NCI-H1417 treated with DMSO at 0.1 percent for 48 hours (cell line): ENCODE results near the gene MAP4K5.
"Not testable (repeated sequence)": the region's sequence is repeated elsewhere in the genome, so short reads cannot be mapped to it uniquely, and the experiment has no call there.

ENCODE experiments used
- DNase-seq: peaks from one replicate; lab custom pipeline; 2025; lab: John Stamatoyannopoulos, UW

The MAP4K5 gene

DNA sequence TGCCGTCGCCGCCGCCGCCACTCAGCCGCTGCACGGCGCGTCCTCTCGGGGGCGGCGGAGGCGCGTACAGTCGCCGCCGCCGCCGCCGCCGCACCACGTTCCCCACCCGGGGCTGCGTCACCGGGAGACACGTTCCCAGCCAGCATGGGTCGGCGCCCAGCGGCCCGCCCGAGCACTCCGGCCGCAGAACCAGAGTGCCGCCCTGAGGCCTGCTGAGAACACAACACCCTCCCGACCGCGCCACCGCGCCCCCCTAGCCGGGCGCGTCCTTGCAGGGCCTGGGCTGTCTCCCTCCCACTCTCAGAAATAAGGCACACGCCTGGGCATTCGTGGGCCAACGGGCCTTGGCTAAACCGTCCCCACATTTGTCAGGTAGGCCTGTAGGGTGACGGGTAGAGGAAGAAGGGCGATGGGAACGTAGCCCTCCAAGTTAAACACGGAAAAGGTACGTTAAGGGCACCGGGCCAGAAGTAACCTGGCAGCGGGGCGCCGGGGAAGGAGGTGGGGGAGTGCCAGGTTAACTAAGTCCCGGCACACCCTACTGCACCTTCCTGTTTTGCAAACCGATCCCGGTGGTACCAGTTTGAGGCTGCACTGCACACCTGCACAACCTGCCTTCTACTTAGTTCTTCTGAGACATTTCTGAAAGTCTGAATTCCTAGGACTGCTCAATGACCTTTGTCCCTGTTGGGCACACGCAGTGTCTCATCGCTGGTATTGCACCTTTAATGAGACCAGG is at the start of gene MAP4K5:
Gene MAP4K5, minus strand, starts transcription at position 68 of the 739 bp plus-strand sequence. CDS start 520 bp downstream, outside the sequence.
- DNase-seq: peak; percentile 71

DNA sequence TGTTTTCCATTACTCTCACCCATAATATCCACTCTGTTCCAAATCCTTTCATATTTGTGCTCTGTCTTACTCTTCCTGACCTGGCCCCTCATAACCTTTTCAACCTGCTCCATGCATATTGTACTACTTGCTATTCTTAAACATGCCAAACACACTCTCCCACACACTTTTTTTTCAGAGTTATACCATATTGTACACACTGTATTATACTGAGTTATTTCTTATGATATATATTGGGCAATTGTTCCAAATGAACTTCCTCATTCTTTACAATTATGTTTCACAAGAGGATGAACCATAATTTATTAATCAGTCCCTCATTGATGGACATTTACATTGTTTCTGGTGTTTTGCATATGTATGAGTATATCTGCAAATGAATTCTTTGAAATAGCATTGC is 46.1 kb upstream of the MAP4K5 start:
- DNase-seq: no peak

DNA sequence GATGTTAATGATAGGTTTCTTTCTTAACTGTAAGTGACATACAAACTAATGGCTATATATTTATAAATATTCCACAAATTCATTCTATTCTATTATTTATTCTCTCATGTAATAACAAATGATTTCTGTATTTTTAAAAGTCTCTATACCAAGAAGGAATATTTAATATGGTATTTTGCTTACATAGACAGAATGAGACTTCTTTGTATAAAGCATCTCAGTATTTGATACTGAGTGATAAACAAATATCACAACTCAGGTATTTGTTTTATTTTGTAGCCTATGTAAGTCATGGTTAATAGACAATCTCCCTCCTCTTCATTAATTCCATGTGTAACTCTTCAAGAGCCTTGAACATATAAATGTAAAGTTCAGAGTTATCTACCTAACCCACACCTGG is 45.6 kb upstream of the MAP4K5 start:
- DNase-seq: no peak

DNA sequence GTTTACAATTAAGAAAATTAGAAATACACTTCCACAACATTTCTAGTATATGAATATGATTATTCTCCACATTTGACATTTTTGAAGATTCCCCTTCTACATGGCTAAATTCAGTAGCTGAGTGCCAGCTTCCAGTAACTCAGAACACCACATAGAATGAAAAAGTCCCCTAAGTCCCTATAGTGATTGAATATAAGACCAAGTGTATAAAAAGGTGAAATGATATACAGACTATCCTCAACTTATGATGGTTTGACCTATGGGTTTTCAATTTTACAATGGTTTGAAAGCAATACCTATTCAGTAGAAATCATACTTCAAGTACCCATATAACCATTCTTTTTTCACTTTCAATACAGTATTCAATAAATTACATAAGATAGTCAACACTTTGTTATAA is 43.4 kb upstream of the MAP4K5 start:
- DNase-seq: no peak

DNA sequence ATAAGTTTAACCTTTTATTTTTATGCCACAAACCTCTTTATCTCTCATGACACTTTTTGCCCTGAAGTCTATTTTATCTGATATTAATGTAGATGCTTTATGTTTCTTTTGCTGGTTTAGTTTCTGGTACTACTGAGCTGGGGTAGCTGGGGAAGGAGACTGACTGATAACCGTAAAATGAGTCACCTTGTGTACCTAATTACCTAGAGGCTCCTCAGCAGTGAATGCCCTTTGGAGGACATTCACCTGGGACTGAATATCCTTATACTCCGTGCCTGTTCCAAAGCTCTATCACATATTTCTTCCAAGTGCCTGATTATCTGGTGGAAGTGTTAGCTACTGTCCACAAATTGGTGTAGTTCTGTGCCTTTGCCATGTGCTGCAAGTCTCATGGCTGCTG is 41.5 kb upstream of the MAP4K5 start:
- DNase-seq: no peak

DNA sequence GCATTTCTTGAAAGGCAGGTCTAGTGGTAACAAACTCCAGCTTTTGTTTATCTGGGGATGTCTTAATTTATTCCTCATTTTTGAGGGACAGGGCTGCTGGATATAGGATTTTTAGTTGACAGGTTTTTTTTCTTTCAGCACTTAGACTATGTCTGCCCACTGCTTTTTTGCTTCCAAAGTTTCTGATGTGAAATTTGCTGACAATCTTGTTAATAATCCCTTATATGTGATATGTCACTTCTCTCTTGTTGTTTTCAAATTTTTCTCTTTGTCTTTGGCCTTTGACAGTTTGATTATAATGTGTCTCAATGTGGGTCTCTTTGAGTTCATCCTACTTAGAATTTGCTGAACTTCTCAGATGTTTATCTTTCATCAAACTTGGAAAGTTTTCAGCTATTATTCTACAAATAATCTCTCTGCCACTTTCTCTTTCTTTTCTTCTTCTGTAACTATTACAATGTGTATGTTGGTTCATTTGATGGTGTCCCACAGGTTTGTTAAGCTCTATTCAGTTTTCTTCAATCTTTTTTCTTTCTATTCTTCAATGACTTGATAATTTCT is 37.4 kb upstream of the MAP4K5 start:
- DNase-seq: no peak

DNA sequence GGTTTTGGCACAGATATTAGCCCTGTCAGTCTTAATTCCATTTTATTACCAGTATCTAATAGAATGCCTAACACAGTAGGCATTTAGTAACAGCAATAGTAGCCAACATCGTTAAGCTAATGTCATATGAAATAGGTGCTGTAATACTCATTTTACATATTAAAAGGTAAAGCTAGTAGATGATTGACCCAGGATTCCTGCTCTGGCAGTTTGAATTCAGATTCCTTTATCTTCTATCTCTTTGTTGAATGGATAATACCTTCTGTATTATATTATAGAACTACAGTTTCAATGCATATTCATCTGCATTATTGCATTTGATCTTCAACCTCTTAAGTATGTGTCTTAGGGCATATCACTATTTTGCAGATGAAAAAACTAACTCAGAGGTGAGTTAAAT is 30.5 kb upstream of the MAP4K5 start:
- DNase-seq: no peak

DNA sequence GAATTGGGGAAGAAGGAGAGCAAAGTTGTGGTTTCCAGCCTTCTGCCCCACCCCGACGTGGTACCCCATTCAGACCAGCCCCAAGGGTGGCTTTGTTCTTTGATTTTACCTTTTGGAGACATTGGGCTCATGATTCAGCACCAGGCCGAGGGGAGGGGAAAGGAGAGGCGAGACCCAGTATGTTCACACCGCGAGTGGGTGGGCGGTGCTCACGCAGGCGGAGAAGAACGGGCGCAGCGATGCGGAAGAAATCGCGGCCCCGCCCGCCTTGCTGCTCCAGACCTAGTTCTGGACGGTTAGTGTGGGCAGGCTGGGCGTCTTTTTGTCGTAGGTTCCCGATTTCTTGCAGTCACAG is 28.5 kb upstream of the MAP4K5 start:
- peak; percentile 70 for DNase-seq

DNA sequence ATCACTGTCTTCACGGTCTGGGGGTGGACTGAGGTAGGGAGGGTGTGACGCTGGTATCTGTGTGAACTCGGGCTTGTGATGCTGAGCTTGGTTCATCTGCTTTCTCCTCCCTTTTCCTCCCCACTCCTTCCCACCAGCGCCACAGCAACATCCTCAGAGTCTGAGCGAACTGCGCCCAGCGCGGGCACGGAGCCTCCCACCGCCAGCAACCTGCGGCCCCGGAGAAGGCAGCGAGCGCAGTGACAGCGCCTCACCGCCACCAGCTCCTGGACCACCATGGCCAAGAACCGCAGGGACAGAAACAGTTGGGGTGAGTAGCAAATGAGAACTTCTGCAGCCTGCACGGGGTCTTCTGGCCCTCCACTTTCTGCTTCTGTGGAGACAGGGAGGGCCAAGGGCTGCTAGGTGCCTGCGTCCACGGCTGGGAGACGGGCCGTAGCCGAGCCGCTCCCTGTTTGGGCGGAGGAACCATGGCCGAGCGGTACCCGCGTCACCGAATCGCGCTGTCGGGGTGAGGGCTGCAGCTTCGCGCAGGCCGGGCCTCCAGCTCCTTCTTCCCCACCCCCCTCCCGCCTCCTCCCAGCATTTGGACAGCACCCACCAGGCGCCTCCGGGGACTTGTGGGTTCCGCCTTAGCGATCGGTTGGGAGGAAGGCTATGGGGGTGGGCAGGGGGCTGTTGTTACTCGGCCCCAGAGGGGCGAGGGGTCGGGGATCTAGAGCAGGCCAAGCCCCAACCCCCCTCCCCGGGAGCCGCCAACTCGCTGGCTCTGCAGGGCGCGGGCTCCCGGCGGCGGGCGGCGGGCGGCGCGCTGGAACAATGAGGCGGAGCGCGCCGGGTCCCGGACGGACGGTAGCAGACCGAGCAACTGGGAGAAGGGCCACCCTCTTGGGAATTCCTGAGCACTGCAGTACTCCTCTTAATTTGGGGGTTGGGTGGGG is 27.9 kb upstream of the MAP4K5 start, which contains the start of gene ATL1:
Gene ATL1, plus strand, starts transcription at position 156 of the 941 bp plus-strand sequence. Its CDS starts 121 bp downstream, at position 277.
- DNase-seq: peak; percentile 70

DNA sequence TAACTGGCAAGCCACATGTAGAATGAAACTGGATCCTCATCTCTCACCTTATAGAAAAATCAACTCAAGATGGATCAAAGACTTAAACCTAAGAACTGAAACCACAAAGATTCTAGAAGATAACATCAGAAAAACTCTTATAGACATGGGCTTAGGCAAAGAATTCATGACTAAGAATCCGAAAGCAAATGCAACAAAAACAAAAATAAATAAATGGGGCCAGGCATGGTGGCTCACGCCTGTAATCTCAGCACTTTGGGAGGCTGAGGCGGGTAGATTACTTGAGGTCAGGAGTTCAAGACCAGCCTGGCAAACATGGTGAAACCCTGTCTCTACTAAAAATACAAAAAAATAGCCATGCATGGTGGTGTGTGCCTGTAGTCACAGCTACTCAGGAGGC is 20.4 kb upstream of the MAP4K5 start:
- not testable (repeated sequence) for DNase-seq

DNA sequence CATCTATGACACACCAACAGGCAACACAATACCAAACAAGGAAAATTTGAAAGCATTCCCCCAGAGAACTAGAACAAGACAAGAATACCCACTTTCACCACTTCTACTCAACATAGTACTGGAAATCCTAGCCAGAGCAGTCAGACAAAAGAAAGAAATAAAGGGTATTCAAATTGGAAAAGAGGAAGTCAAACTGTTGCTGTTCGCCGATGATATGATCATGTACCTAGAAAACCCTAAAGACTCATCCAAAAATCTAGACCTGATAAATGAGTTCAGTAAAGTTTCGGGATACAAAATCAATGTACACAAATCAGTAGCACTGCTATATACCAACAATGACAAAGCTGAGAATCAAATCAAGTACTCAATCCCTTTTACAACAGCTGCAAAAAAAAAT is 19.5 kb upstream of the MAP4K5 start:
- no peak for DNase-seq

DNA sequence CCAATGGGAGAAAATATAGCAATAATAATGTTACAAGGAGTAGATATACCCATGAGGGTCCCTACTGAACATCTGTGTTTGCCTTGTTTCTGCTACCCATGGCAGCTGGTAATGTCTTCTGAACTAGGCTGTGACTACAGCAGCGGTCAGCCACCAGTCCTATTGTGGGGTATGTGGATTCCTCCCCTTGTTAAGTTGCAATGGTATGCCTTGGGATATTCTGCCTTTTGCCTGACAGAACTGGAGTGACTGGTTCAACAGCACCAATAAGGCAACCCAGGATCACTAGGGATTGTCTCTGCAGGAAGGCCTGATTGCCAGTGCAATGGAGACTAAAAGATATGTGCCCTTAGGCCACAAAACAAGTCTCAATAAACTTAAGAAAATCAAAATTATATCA is 17.9 kb upstream of the MAP4K5 start:
- DNase-seq: no peak

DNA sequence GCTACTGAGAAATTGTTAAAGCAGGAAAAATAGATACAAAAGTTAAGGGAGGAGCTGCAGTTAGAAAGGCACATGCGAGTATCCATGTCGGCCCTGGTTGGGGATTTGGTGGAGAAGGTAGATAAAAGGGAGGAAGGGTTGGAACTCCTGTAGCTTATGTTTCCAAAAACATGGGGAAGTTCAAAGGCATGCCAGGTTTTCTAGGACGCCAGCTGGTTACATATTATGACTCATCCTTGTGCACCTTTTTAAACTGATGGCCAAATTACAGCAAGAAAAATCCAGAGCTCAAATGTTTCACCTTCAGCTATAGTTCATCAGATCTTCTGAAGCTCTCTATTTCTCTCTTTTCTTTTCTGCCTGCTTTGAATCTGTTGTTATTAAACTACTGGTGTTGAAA is 13.2 kb upstream of the MAP4K5 start:
- no peak for DNase-seq

DNA sequence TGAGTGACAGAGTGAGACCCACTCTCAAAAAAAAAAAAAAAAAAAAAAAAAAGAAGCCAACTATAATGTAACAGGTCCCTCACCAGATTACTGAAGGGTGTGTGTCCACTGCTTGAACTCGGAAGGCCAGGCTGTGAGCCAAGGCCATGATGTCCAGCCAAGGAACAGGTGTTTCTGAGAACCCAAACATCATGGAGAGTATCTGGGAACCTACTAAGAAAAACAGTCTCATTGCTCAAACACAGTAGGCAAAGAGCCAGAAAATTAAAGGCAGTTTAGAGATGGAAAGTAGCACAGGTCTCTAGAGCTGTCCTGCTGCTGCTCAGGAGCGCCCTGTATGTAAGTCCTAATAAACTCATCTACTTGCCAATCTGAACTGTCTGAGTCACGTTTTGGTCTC is 12.5 kb upstream of the MAP4K5 start:
- DNase-seq: no peak

DNA sequence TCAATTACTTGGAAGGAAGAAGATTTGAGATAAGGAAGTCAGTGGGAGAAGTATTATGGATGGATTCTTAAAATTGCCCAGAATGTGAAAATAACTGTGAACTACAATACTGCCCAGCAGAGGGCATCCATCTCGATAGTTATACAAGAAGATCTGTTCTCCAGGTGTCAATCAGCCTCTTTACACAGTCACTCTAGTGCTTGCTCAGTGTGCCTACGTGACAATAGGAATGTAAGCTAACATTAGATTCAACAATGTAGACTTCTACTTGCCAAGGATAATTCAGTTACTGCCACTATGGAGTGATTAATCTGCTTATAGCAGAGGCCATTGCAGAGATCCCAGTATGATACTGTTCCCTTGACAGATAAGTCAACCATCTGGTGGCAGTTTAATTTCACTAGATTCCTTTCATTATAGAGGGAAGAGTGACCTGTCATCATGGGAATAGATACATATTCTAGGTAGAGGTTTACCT is 10.6 kb upstream of the MAP4K5 start:
- DNase-seq: peak; percentile 31

DNA sequence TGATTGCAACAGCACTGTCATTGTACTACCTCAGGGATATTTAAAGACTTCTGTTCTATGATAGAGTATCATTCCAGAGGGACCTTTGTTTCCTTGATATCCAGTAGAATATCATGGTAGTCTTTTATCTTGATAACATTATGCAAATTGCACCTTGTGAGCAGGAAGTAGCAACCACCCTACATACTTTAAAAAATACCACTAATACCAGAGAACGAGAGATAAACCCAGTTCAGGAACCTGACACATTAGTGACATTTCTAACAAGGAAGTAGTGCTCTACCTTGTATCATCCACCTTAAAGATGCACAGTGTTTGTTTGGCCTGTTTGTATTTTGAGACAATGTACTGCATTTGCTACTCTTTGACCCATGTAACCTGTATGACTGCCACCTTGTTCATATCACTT is 8.8 kb upstream of the MAP4K5 start:
- DNase-seq: no peak

DNA sequence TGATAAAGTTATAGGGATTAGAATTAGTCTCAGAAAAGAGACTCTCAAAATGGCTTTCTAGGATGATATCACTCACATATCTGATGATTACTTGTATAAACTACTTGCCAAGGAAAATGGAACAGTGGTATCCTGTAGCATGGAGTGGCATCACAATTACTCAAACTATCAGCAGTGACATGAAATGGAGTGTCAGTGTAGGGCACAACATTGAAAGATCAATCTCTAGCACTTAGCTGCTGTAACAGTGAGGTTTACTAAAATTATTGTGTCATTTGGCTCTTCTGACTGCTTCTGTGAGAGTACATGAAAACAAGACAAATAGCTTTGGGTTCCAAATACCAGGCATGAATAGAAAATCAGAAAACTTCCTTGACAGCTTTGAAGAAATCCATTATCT is 6.7 kb upstream of the MAP4K5 start:
- no peak for DNase-seq

DNA sequence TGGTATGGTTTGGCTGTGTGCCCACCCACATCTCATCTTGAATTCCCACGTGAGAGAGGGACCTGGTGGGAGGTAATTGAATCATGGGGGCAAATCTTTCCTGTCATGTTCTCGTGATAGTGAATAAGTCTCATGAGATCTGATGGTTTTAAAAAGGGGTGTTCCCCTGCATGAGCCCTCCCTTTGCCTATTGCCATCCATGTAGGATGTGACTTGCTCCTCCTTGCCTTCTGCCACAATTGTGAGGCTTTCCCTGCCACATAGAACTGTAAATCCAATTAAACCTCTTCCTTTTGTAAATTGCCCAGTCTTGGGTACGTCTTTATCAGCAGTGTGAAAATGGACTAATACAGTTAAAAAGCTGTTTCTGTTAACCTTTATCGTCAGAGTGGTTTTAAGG is 5.7 kb upstream of the MAP4K5 start:
- not testable (repeated sequence) for DNase-seq

DNA sequence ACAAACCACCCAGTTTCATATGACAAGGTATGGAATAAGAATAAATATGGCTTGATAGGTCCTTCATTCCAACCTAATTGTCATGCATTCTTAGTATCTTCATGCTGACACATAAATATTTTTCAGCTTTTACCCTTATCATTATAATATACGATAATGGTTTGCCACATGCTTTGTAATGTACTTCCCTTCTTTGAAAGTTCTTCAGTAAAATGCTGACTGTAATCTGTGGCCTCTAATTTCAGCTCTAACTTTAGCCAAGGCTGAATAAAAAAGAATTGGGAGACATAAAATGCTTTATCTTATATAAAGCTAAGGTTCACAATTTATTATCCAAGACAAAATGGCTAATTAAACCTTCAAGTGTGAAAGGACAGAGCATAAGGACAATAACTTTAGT is 2.6 kb upstream of the MAP4K5 start:
- no peak for DNase-seq

DNA sequence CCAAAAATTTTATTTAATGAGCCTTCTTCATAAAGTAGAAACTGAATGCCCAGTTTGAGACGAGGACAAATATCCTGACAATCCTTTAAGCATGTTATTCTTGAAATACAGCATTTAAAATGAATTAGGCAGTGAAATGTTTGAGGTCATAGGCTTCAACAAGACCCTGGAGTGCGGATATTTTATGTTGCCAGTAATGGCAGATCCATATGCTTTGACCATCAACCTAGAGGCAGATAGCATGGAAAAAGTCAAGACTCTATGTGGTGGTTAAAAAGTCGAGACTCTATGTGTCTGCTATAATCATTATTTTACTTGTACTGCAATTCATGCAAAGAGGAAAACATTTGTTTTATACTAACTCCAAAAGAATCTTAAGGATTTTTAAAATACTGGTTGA is 2.0 kb upstream of the MAP4K5 start:
- no peak for DNase-seq

DNA sequence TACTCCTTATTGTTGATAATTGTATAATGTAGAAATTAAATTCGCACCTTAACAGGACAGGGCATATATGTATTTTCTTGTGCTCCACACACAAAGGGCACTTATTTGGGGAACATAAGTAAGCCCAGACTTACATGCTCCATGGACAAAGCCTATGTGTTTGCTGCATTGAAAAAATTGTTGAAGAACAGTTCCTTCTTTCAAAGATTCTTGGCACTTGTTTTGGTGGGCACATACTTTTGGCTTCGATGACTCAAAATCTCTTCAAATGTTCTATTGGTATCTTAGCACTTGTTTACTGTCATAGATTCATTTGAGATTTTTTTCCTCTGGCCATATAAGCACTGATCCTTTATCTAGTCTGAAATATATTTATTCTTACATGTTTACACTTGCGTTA is 1.4 kb upstream of the MAP4K5 start:
- no peak for DNase-seq

DNA sequence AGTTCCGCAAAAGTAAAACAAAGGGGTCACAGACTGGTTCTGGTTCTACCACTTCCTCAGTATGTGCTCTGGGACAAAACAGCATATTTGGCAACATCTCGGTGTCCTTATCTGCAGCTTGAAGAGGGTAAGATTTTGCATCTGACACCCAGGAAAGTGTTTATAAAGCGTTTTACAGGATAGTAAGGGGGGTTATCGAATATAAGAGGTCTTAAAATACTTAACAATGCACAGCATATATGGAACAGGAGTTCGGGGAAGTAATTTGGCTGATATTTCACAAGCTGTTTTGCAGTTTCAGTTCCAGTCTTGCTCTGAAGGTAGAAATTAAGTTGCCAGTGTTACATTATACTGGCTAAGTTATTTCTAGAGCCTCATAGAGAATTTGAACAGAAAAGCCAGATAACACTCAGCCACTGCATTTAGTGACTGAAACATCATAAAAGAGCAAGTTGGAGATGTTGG is 904 bp upstream of the MAP4K5 start:
- DNase-seq: no peak
